Cardiac septum (tissue), 1 donor: Measurements from ENCODE around the gene LZTR1. TPM values are rescaled to one million over a fixed set of nuclear protein-coding genes. Genes with fewer than 3 reads are reported as not detected.
"Not testable (repeated sequence)": the region's sequence is repeated elsewhere in the genome, so short reads cannot be mapped to it uniquely, and the experiment has no call there.

ENCODE experiments used
- DNase-seq: peaks from one replicate; pipeline ENCODE4 v3.0.0-alpha.2; 2020; ENCODE audit warnings: low spot score
- intact Hi-C: fragments of 100-400 bp; cut with DNase I; formaldehyde crosslinking; loops from one replicate; pipeline ENCODE4 v1.14.0; 2022
- total RNA-seq: library from RNA; stranded (reverse); fragmentation: NEBNext Ultra II Directional; extraction: Animal tissue kit (Norgen Biotek cat#: 25700); gene quantifications from one replicate; pipeline ENCODE4 v1.2.1, GENCODE V29; 2021
- donor health status: DM: no; HTN: no; CAD: no.

LZTR1 gene
- total RNA-seq, 1 donor from 2014 or later: 33.0 TPM

DNA sequence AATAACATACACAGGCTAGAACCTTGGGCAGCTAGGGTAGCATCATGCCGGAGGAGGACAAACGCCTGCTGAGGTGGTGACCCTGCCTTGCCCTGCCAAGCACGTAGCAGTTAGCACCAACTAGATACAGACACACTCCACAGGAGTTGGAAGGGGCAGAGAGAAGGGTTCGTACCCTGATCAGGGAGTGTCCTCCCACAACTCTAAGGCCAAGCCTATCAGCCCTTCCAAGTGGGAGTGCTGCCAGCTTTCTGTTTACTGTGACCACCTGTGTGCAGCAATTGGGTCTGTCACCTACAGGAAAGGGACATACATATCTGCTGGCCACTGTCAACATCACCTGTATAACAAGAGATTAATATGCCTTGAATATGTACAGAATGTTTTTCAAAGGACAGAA is 21.7 kb downstream of the LZTR1 start:
- intact Hi-C loops: loop anchor here (5.0 kb wide), 1 partner anchor 86 kb away; the partner anchor contains the start of gene CRKL
- DNase-seq: no peak

DNA sequence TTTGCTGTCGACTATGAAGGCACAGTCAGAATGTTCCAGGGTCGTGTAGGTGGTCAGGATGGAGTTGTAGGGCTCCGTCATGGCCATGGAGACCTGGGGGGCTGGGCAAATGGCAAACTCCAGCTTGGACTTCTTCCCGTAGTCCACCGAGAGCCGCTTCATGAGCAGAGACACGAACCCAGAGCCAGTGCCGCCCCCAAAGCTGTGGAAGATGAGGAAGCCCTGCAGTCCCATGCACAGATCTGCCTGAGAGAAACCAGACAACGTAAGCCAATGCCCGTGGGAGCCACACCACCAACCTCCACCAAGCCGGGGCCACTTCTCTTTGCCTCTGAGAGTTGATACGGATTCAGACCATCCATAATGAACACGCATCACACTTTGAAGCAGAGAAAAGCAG is 27.1 kb downstream of the LZTR1 start:
- DNase-seq, intact Hi-C loops: not testable (repeated sequence)

DNA sequence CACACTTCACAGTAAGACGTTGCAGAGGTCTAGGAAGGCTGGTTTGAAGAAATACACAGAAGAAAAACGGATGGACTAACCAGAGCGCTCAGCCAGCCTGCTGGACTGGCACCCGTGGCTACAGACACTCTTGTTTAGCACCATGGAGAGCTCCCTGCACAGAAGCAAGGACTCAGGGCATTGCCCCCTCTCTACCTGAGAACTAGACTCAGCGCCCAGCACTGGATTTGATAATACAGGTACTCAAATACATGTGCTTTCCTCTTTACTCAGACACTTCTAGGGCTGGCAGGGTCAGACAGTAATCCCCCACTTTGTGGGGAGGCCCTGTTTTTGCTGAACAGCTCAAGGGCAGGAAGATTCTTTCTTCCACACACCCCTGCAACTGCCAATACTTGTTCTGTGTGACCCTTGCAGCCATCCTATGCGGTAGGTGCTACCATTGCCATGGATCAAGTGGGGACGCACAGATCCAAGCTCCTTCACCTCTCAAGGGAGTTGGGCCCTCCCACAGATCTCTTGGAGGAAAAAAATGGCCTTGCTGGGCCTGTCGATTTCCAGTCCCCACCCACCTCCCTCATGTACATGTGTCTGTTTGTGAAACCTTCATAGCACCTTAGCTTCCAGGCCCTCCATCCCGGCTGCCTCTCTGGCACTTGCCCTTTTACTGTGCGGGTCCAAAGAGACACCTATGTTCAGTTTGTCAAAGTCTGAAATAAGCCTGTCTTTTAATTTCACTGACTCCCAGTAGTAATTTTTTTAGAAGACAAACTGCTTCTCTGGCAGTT is 27.7 kb downstream of the LZTR1 start:
- DNase-seq: no peak
- intact Hi-C loops: loop anchor here (5.0 kb wide), 1 partner anchor 37 kb away; the partner anchor contains the start of gene LRRC74B

DNA sequence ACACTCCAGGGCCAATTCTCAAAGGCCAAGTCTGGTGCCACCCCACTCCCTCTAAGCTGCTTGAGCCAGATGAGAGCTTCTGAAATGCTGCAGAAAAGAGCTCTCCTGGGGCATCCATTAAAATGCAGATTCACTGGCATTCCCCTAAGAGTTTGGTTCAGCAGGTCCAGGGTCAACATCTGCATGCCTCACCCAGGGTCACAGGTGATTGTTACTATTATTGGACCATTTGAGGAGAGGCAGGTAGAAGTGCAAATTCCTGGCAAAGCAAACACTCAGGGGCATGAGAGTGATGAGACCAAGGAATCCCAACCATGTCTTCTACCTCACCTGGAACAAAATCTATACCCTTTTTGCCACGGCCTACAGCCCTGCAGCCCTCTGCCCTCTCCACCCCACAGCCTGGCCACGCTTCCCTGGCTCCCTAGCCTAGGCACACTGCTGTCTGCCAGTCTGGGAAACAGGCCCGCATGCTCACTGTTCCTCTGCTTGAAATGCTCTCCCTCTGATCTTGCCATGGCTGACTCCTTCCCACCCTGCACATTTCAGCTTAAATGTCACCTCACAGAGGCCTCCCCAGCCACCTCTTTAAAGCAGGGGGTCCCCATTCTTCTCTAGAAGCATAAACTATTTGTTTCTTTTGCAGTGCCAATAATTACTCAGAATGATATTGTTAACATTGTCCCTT is 28.5 kb downstream of the LZTR1 start:
- intact Hi-C loops: loop anchor here (5.0 kb wide), 1 partner anchor 37 kb away; the partner anchor contains the start of gene LRRC74B

DNA sequence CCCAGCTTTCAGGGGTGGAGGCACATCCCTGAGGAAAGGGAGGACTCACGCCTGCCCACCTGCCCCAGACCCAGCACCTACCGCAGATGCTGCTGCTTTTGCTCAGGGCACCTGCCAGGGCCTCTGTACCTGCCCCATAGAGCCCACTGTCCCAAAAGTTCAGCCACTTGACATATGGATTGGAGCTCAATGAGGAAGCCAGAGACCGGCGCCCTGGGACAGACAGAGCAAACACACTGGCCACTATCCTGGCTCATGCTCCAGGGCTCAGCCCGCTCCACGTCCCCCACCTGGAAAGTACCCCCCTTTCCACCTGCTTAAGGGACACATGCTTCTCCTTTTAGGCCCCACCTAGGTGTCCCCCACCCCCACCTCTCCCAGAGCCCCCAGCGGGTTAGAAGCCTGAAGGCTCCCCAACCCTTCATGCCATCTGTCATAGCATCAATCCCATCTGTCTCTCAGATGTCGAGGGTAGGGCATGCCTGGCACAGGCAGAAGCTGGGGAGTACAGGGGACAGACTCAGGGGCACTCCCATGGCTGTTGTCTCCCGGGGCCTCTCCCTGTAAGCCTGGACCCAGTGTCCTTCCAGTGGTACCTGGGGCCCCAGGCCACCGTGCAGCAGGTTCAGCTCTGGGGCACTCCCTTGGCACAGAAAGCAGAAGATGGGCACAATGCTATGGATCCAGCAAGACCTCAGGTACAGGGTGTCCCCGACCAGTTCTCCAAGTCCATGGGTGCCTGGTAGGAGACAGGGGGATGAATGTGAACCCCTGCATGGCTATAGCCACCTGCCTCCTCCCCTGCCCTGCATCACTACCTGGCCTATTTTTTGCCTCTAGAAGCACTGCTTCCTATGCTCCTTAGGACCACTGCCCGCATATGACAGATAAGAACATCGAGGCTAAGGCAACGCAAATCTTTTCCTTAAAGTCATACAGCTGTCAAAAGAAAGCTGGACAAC is 30.6 kb downstream of the LZTR1 start:
- intact Hi-C loops: loop anchor here (5.0 kb wide), 1 partner anchor 35 kb away; the partner anchor contains the start of gene LRRC74B
- DNase-seq: no peak

More for the DNA sequence above, 28.5 kb downstream of the LZTR1 start:
- no peak for DNase-seq

DNA sequence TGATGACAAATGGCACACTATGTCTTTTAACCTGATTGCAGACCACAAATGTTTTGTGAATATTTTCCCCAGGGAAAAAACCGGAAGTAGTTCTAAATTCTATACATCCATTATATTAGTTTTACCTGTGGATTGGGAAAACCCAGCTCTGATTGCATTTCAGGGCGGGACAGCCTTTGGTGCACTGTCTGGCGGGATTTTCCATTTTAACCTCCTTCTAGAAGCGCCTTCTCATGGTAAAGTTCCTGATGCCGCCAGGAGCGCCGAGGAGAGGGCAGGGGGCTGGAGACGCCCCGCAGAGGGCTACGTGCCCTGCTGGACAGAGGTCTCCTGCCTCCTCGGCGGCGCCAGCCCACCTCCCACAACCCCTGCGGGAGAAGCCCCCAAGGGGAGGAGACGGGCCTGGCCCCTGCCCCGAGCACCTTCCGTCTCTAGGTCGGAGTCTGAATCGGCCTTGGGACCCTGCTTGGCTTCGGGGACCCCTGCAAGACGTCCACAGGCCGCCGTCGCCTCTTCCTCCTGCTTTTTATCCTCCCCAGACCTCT is 31.6 kb downstream of the LZTR1 start:
- intact Hi-C loops: loop anchor here (5.0 kb wide), 1 partner anchor 34 kb away; the partner anchor contains the start of gene LRRC74B
- no peak for DNase-seq

DNA sequence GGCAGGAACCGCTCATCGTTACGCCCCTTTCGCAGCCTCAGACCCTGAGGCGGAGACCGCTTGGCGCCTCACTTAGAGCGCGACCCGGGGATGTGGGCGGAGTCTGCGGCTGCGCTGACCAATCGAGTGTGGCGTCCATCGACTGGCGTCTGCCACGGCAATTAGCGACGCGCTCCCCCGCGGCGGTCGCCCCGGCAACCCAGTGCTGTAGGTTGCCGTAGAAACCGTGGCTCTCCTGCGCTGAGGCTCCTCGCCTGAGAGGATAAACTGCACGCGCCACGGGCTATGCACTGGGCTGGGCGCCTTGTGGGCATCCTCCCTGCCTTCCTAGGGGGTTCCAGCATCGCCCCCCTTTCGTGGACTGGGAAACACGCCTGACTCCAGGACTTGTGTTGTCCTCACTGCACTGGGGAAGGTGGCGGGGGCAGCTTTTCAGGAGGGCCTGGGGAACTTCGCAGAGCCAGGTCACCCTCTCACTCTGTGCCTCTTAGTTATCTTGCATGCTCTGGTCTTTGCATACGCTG is 32.2 kb downstream of the LZTR1 start:
- intact Hi-C loops: loop anchor here (5.0 kb wide), 1 partner anchor 33 kb away; the partner anchor contains the start of gene LRRC74B
- peak; percentile 91 for DNase-seq

DNA sequence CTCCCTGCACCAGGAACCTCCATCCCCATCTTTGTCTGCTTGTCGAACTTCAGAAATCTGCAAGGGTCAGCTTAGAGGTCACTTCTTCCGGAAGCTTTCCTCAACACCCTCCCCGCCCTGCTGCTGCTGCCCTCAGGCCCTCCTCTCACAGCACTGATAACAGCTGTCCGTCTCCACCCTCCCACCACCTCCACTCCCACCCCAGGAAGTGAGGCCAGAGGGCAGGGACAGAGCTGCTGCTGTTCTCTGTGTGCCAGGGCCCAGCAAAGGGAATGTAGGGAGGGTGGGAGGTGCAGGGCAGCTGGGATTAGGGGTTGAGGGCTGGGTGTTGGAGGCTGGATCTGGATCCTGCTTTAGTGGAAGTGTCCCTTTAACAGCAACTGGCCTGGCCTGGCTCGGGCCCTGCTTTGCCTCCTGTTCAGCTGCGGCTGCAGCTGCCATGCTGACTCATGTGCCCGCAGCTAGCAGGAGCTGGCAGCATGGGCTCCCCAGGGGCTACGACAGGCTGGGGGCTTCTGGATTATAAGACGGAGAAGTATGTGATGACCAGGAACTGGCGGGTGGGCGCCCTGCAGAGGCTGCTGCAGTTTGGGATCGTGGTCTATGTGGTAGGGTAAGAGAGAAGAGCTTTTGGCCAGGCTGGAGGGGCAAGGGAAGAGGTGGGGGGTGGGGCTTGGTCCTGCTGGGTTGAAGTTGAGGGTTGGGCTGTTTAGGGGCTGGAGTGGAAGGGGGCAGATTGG is 32.8 kb downstream of the LZTR1 start, which contains the start of gene P2RX6:
P2RX6 (plus strand) TSS at position 440 of the 740 bp plus-strand sequence; CDS start at position 450, 10 bp downstream.
- no peak for DNase-seq
- intact Hi-C loops: loop anchor here (5.0 kb wide), 1 partner anchor 32 kb away; the partner anchor contains the start of gene LRRC74B

DNA sequence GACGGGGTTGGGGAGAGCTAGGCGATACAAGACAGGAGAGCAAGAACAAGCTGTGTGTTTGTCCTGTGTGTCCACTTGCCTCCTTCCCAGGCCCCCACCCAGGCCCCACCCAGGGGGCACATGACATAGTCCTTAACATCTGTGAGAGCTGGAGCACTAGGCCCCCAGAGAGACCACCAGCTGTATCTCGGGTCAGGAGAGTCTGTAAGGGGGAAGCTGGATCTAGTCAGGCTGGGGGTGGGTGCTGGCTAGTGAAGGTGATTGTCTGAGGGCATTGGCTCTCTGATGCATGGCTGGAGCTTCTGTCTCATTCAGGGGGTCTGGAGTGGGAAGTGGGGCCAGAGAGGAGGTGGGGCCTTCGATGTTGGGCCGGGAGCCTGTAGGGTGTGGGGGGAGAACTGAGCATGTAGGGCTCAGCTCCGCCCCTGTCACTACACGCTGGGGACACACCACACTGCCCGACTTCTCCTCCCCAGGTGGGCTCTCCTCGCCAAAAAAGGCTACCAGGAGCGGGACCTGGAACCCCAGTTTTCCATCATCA is 33.4 kb downstream of the LZTR1 start:
- intact Hi-C loops: no loop called here
- no peak for DNase-seq

DNA sequence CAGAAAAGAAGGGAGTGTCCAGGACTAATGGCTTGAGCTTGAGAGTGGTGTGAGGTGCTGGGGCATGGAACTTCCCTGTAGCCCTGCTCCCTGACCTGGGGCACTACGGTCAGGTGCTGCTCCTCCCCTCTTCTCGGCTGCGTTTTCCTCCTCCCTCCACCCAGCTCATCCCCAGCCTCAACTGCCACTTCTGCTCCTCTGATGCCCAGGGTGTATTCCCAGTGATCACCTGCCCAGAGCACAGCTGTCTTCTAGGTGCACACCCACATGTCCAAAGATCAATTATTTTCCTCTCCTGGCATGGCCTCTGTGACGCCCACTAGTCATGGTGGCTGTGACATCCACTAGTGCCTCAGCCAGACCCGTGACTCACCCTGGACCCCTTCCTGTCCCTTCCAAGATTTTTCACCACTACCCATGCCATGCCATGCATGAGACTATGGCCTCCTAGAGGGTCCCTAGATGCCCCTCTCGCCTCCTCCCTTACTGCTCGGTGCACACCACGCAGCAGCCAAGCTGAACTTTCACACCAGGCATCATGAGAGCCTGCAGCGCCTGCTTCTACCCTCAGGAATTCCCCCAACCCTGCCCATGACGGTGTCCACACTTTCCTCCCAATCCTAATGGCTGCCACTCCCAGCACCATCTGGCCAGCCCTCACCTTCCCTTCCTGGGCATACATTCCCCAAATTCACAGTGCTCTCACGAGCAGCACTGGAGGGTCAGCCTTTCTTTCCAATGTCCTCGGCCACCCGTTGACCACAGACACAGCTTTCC is 34.7 kb downstream of the LZTR1 start:
- DNase-seq: no peak
- intact Hi-C loops: no loop called here

DNA sequence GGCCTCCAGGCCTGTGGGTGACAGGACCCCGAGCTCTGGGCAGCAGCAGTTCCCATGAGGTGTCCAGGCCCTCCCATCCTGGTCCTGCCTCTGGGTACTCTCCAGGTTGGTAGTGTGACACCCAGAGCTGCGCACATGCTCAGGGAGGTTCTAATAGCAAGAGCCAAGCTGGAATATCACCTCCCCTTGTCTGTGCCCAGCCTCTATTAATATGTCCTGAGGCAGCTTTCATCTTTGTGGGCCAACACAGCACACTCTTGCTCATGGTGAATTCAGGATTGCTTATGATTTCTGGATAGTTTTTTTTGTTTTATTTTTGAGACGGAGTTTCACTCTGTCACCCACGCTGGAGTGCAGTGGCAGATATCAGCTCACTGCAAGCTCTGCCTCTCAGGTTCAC is 36.2 kb downstream of the LZTR1 start:
- intact Hi-C loops: no loop called here
- no peak for DNase-seq

DNA sequence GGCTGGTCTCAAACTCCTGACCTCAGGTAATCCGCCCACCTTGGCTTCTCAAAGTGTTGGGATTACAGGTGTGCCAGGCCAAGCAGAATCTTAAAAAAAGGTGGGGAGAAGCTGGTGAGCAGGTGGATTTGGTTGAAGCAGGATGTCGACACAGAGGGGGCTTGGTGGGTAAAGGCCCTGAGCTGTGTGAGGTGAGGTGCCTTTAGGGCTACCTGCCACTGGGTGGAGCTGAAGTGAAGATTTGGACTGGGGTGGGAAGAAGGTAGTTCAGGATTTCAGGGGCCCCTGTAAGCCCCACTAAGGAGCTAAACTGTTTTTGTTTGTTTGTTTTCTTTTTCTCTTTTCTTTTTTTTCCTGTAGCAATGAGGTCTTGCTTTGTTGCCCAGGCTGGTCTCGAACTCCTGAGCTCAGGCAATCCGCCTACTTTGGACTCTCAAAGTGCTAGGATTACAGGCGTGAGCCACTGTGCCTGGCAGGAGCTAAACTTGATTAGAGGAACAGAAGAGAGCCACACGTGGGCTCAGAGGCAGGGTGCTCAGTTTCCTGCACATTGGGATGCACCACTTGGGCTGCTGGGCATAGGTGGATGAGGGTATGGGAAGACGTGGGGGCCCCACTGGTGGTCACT is 38.8 kb downstream of the LZTR1 start:
- no peak for DNase-seq
- intact Hi-C loops: loop anchor here (10.0 kb wide), 1 partner anchor 84 kb away; no protein-coding TSS in a partner anchor

DNA sequence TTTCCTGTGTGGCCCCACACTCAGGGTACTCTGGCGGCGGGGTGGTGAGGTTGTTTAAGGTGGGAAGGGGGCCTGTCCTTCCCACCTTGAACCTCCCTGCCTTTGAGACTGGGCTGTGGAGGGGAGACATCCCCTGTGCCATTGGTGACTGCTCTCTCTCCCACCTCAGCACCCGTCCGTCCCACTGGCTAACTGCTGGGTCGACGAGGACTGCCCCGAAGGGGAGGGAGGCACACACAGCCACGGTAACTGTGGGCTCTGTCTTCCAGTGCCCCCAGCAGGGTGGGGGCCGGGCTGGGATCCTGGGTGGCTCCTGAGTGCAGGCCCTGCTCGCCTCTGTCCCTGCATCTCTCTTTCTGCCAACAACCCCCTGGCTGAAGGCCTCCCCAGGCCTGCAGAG is 40.4 kb downstream of the LZTR1 start:
- intact Hi-C loops: loop anchor here (10.0 kb wide), 1 partner anchor 82 kb away; no protein-coding TSS in a partner anchor
- no peak for DNase-seq

DNA sequence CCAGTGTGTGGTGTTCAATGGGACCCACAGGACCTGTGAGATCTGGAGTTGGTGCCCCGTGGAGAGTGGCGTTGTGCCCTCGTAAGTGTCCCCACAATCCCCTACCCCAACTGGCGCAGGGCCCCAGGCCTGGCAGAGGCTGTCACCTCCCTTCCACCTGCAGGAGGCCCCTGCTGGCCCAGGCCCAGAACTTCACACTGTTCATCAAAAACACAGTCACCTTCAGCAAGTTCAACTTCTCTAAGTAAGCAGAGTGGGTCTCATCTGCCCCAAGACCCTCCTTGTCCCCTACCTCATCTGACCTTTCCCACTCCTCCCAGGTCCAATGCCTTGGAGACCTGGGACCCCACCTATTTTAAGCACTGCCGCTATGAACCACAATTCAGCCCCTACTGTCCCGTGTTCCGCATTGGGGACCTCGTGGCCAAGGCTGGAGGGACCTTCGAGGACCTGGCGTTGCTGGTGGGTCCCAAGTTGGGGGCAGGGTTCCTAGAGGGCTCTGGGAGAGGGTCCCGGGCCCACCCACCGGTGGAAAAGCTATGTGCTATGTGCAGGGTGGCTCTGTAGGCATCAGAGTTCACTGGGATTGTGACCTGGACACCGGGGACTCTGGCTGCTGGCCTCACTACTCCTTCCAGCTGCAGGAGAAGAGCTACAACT is 41.0 kb downstream of the LZTR1 start:
- intact Hi-C loops: loop anchor here (10.0 kb wide), 1 partner anchor 82 kb away; no protein-coding TSS in a partner anchor
- DNase-seq: no peak

DNA sequence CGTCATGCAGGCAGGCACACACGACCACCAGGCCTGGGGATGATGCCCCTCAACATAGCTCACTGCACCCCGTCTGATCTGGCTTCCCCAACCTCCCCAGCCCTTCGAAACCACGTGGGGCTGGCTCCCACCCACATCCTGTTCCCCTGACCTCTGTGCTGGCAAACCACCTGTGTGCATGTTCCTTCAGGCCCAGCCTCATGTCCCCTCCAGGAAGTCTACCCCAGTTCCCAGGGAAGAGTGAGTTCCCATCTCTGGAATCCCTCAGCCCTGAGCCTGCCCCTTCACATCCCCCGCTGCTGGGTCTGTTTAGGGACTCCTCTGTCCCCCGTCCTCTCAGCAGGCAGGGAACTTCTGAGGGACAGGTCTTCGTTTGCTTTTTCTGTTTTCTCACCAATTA is 43.2 kb downstream of the LZTR1 start:
- no peak for DNase-seq
- intact Hi-C loops: loop anchor here (10.0 kb wide), 1 partner anchor 80 kb away; no protein-coding TSS in a partner anchor
